OCI-LY1 (cell line): ENCODE data around the gene HBE1.

Source experiments
- H2AFZ ChIP-seq: fragments of 200-600 bp; sonication (generic), shearing (Covaris generic); 2 replicates; pipeline ENCODE4 v1.6.0; 2014; ENCODE audit warnings: antibody characterized with exemption, mild to moderate bottlenecking, low read length
- H3F3A ChIP-seq: fragments of 200-600 bp; sonication (generic), shearing (Covaris generic); 2 replicates; pipeline ENCODE4 v1.6.0; 2014; ENCODE audit warnings: mild to moderate bottlenecking, antibody characterized with exemption, low read length, moderate library complexity; ENCODE audit not compliant: insufficient read depth
- H3K27ac ChIP-seq: fragments of 200-600 bp; sonication (generic); 2 replicates; pipeline ENCODE4 v1.5.1; 2014; ENCODE audit warnings: low read length, mixed run types, mild to moderate bottlenecking, low read depth; ENCODE audit not compliant: poor library complexity, severe bottlenecking
- H3K27me3 ChIP-seq: fragments of 200-600 bp; sonication (generic); 2 replicates; pipeline ENCODE4 v1.6.0; 2014; ENCODE audit warnings: antibody characterized with exemption, mild to moderate bottlenecking, low read length, moderate library complexity; ENCODE audit not compliant: insufficient read depth
- H3K36me3 ChIP-seq: fragments of 200-600 bp; sonication (generic); 2 replicates; pipeline ENCODE4 v1.6.1; 2014; ENCODE audit warnings: mild to moderate bottlenecking, antibody characterized with exemption, low read length, moderate library complexity, mixed read lengths; ENCODE audit not compliant: insufficient read depth
- H3K4me1 ChIP-seq: fragments of 200-600 bp; sonication (generic); 2 replicates; pipeline ENCODE4 v1.5.1; 2014; ENCODE audit warnings: mild to moderate bottlenecking, low read length, moderate library complexity; ENCODE audit not compliant: insufficient read depth, severe bottlenecking
- H3K4me2 ChIP-seq: fragments of 200-600 bp; sonication (generic), shearing (Covaris generic); 2 replicates; pipeline ENCODE4 v1.6.1; 2014; ENCODE audit warnings: low read length
- H3K4me3 ChIP-seq: fragments of 200-600 bp; sonication (generic); 2 replicates; pipeline ENCODE4 v1.5.1; 2014; ENCODE audit warnings: low read length, low read depth, mild to moderate bottlenecking, mixed read lengths; ENCODE audit not compliant: poor library complexity, severe bottlenecking
- H3K79me2 ChIP-seq: fragments of 200-600 bp; shearing (Covaris generic); 2 replicates; pipeline ENCODE4 v1.6.1; 2016; ENCODE audit warnings: mixed run types, low read length, mixed read lengths; ENCODE audit not compliant: insufficient read depth
- H3K9ac ChIP-seq: fragments of 200-600 bp; sonication (generic), shearing (Covaris generic); 2 replicates; pipeline ENCODE4 v1.6.1; 2014; ENCODE audit warnings: mild to moderate bottlenecking, low read length, mixed read lengths
- H3K9me2 ChIP-seq: fragments of 200-600 bp; sonication (generic), shearing (Covaris generic); 2 replicates; pipeline ENCODE4 v1.6.1; 2014; ENCODE audit warnings: low read depth, mild to moderate bottlenecking, low read length, mixed read lengths
- H3K9me3 ChIP-seq: fragments of 200-600 bp; shearing (Covaris generic); 2 replicates; pipeline ENCODE4 v1.6.1; 2014; ENCODE audit warnings: low read length, mixed read lengths
- H4K20me1 ChIP-seq: fragments of 200-600 bp; sonication (generic), shearing (Covaris generic); 2 replicates; pipeline ENCODE4 v1.6.0; 2016; ENCODE audit warnings: mild to moderate bottlenecking, low read length; ENCODE audit not compliant: insufficient read depth
- CTCF ChIP-seq: fragments of 200-600 bp; sonication (generic), shearing (Covaris generic); IDR thresholded peaks from 2 replicates; pipeline ENCODE4 v1.5.1; 2017; ENCODE audit warnings: mild to moderate bottlenecking, antibody characterized with exemption, low read length, moderate library complexity, mixed read lengths
- EZH2 ChIP-seq: fragments of 200-600 bp; sonication (generic), shearing (Covaris generic); IDR thresholded peaks from 2 replicates; pipeline ENCODE4 v1.8.0; 2017; ENCODE audit warnings: borderline replicate concordance, mixed run types, mild to moderate bottlenecking, antibody characterized with exemption, low read length, moderate library complexity, mixed read lengths

The HBE1 gene

DNA sequence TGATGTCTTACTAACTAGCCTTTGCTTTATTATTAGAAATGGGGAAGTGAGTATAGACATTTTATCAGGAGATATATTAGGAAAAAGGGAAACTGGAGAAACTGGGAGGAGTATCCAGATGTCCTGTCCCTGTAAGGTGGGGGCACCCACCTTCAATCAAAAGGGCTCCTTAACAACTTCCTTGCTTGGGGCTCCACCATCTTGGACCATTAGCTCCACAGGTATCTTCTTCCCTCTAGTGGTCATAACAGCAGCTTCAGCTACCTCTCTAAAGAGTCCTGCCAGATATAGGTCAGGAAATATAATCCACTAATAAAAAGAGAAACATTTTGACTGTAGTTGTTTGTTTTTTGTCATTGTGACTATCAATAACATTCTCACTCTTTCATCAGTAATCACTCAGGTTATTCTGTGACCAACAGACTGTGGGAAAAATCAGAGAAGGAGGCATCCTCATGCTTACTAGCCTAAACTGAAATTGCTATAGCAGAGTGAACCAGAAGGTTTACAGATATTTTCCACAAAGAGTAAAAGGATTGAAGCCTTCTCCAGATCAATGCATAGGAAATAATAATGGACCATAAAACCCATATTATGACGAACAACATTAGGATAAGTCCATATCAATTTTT, 21.6 kb upstream of the HBE1 start:
- no peaks in the 10 kb centered on the region for H3K9me3 ChIP-seq
- H4K20me1 ChIP-seq, result no peaks in the 10 kb centered on the region
- no peak overlapping the region for H3K27ac ChIP-seq
- H3F3A ChIP-seq, result no peaks in the 10 kb centered on the region
- H3K4me2 ChIP-seq, result no peak overlapping the region
- H3K9ac ChIP-seq, result no peak overlapping the region
- H3K36me3 ChIP-seq, result no peaks in the 10 kb centered on the region
- no peak overlapping the region for H3K4me3 ChIP-seq
- no peaks in the 10 kb centered on the region for H3K9me2 ChIP-seq
- no peaks in the 10 kb centered on the region for H3K79me2 ChIP-seq
- TF ChIP-seq EZH2 (no peak), CTCF (peak; percentile 57)
- no peaks in the 10 kb centered on the region for H3K4me1 ChIP-seq
- H2AFZ ChIP-seq, result no peak overlapping the region
- H3K27me3 ChIP-seq, result no peaks in the 10 kb centered on the region

DNA sequence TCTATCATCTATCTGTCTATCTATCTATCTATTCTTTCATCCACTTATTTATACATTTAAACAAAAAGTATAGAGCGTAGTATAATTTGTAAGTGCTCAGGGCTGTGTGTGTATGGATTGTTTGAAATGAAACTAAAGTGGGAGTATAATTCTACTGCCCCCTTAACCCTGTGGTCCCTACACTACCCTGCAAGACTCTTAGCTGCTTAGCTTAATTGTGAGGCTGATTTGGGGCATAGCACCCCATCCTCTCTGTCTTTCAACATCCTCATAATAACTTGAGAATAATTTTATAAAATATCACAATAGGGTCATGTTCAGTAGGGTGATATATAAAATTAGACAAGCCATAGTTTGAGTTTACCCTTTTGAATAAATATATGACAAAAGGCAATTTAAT, 20.4 kb upstream of the HBE1 start:
- TF ChIP-seq EZH2 (no peak), CTCF (no peak)
- H3K4me1 ChIP-seq, result no peaks in the 10 kb centered on the region
- no peaks in the 10 kb centered on the region for H3K9me3 ChIP-seq
- H3K27me3 ChIP-seq, result no peaks in the 10 kb centered on the region
- H3K9me2 ChIP-seq, result no peaks in the 10 kb centered on the region
- no peaks in the 10 kb centered on the region for H3F3A ChIP-seq
- H2AFZ ChIP-seq, result no peak overlapping the region
- no peaks in the 10 kb centered on the region for H4K20me1 ChIP-seq
- H3K36me3 ChIP-seq, result no peaks in the 10 kb centered on the region
- no peak overlapping the region for H3K4me2 ChIP-seq
- H3K79me2 ChIP-seq, result no peaks in the 10 kb centered on the region
- H3K4me3 ChIP-seq, result no peak overlapping the region
- no peak overlapping the region for H3K27ac ChIP-seq
- H3K9ac ChIP-seq, result no peak overlapping the region

DNA sequence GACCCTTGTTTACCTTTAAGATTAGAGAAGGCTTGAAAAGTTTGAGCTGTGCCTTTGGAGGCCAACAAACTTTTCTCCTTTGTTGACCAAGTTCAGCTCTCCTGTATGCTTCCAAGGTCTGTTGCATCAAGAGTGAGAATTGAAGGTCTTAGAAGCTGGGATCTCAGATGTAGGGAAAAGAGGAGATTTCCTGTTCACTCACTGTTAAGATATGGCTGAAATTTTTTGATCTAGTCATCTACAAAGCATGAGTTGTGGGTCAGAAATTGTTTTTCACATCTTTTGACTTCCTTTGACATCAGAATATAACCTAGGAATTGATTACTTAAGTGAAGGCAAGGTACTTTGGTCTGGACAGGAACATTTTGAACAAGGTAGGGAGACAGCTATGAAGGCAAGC, 20.0 kb upstream of the HBE1 start:
- H3K4me1 ChIP-seq, result no peaks in the 10 kb centered on the region
- H2AFZ ChIP-seq, result no peak overlapping the region
- no peaks in the 10 kb centered on the region for H3F3A ChIP-seq
- H3K9me2 ChIP-seq, result no peaks in the 10 kb centered on the region
- H3K27ac ChIP-seq, result no peak overlapping the region
- H3K9ac ChIP-seq, result no peak overlapping the region
- no peaks in the 10 kb centered on the region for H3K36me3 ChIP-seq
- TF ChIP-seq EZH2 (no peak), CTCF (no peak)
- no peaks in the 10 kb centered on the region for H4K20me1 ChIP-seq
- H3K4me3 ChIP-seq, result no peak overlapping the region
- H3K27me3 ChIP-seq, result no peaks in the 10 kb centered on the region
- H3K9me3 ChIP-seq, result no peaks in the 10 kb centered on the region
- no peak overlapping the region for H3K4me2 ChIP-seq
- no peaks in the 10 kb centered on the region for H3K79me2 ChIP-seq
